Neural progenitor cell (in vitro differentiated cells): ENCODE data around the gene RAMAC. TPM values are rescaled to one million over a fixed set of nuclear protein-coding genes. Genes with fewer than 3 reads are reported as not detected.

Source experiments
- DNase-seq: peaks from one replicate; pipeline ENCODE4 v3.0.0-alpha.2; 2016; ENCODE audit warnings: low spot score
- H2AFZ ChIP-seq: fragments of 200-600 bp; sonication (generic); replicated peaks from 2 replicates; pipeline ENCODE4 v1.6.1; 2016; ENCODE audit warnings: antibody characterized with exemption
- H3F3A ChIP-seq: fragments of 200-600 bp; sonication (generic); 2 replicates; pipeline ENCODE4 v1.6.1; 2016; ENCODE audit warnings: antibody characterized with exemption, low read depth
- H3K27ac ChIP-seq: fragments of 200-600 bp; sonication (generic); 2 replicates; pipeline ENCODE4 v1.5.1; 2016; ENCODE audit warnings: mild to moderate bottlenecking
- H3K27me3 ChIP-seq: fragments of 200-600 bp; sonication (generic); 2 replicates; pipeline ENCODE4 v1.6.1; 2016; ENCODE audit warnings: mild to moderate bottlenecking, moderate library complexity
- H3K36me3 ChIP-seq: fragments of 200-600 bp; sonication (generic); 2 replicates; pipeline ENCODE4 v1.5.1; 2016
- H3K4me1 ChIP-seq: fragments of 200-600 bp; sonication (generic); 2 replicates; pipeline ENCODE4 v1.6.1; 2016; ENCODE audit warnings: mixed run types
- H3K4me2 ChIP-seq: fragments of 200-600 bp; sonication (generic); 2 replicates; pipeline ENCODE4 v1.6.1; 2016
- H3K4me3 ChIP-seq: fragments of 200-600 bp; sonication (generic); 2 replicates; pipeline ENCODE4 v1.5.1; 2016
- H3K79me2 ChIP-seq: fragments of 200-600 bp; sonication (generic); 2 replicates; pipeline ENCODE4 v1.6.1; 2016; ENCODE audit warnings: low read depth
- H3K9ac ChIP-seq: fragments of 200-600 bp; sonication (generic); 2 replicates; pipeline ENCODE4 v1.6.1; 2016
- H3K9me3 ChIP-seq: fragments of 200-600 bp; sonication (generic); 2 replicates; pipeline ENCODE4 v1.5.1; 2016; ENCODE audit warnings: low read depth
- H4K20me1 ChIP-seq: fragments of 200-600 bp; sonication (generic); 2 replicates; pipeline ENCODE4 v1.6.1; 2016; ENCODE audit warnings: low read depth
- H3K27ac Mint-ChIP-seq: 3 replicates; pipeline ENCODE4 v1.8.0; 2021; ENCODE audit warnings: mixed read lengths
- H3K27me3 Mint-ChIP-seq: 2 replicates; pipeline ENCODE4 v1.8.0; 2022; ENCODE audit warnings: low read depth, mild to moderate bottlenecking, inconsistent platforms, moderate library complexity, mixed read lengths; ENCODE audit not compliant: insufficient read depth
- H3K36me3 Mint-ChIP-seq: 3 replicates; pipeline ENCODE4 v1.8.0; 2021; ENCODE audit warnings: mixed read lengths
- H3K4me1 Mint-ChIP-seq: 3 replicates; pipeline ENCODE4 v1.8.0; 2021; ENCODE audit warnings: mixed read lengths
- H3K4me3 Mint-ChIP-seq: 3 replicates; pipeline ENCODE4 v1.8.0; 2021; ENCODE audit warnings: mild to moderate bottlenecking, moderate library complexity, mixed read lengths
- H3K9me3 Mint-ChIP-seq: 3 replicates; pipeline ENCODE4 v1.8.0; 2020; ENCODE audit warnings: mixed read lengths
- EZH2 ChIP-seq: fragments of 200-600 bp; sonication (generic); IDR thresholded peaks from 2 replicates; pipeline ENCODE4 v1.6.1; 2017; ENCODE audit warnings: antibody characterized with exemption, mild to moderate bottlenecking, moderate library complexity
- EZH2phosphoT487 ChIP-seq: fragments of 200-600 bp; sonication (generic); IDR thresholded peaks from 2 replicates; pipeline ENCODE4 v1.6.1; 2017; ENCODE audit warnings: antibody characterized with exemption
- total RNA-seq: library from RNA; depleted of rRNA; stranded (reverse); fragments of >200 nt; gene quantifications from 2 replicates; pipeline ENCODE4 v1.2.3, GENCODE V29; 2015; ENCODE audit warnings: low replicate concordance
- TF ChIP-seq, protein P1 (sequence below): fragments of 200-600 bp; sonication (generic); IDR thresholded peaks from 2 replicates; pipeline ENCODE4 v1.5.1; 2017; ENCODE audit warnings: antibody characterized with exemption, mild to moderate bottlenecking

Gene RAMAC
- total RNA-seq, 1 donor from 2014 or later = 50.6 TPM

DNA sequence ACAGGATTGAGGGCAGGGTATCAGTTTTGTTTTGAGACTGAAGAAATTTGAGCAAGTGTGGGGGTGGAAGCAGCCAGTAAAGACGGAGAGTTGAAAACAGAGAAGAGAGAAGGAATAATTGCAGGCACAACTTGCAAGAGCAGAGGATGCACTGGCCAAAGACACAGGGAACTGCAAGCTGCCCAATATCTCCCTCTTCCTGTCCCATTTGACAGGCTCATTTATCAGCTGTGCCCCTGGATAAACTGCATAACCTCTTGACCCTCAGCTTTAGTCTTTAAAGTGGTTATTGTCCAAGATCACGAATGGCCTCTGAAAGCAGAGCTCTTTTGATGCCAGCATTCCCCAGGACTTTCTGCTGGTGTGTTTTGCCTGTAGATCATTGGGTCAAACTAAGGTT lies 5.0 kb upstream of the RAMAC start:
- no peaks in the 10 kb centered on the region for H4K20me1 ChIP-seq
- no peaks in the 10 kb centered on the region for H3F3A ChIP-seq
- H3K27me3 ChIP-seq = peaks cover 4% of the 10 kb centered on the region
- H3K4me1 Mint-ChIP-seq = peaks cover 13% of the 10 kb centered on the region
- no peaks in the 10 kb centered on the region for H3K79me2 ChIP-seq
- DNase-seq = peak; percentile 9
- H3K27me3 Mint-ChIP-seq = peaks cover 2% of the 10 kb centered on the region
- H3K4me3 Mint-ChIP-seq = no peak overlapping the region
- TF ChIP-seq EZH2phosphoT487 (no peak), EZH2 (no peak)
- TF ChIP-seq, protein P1, sequence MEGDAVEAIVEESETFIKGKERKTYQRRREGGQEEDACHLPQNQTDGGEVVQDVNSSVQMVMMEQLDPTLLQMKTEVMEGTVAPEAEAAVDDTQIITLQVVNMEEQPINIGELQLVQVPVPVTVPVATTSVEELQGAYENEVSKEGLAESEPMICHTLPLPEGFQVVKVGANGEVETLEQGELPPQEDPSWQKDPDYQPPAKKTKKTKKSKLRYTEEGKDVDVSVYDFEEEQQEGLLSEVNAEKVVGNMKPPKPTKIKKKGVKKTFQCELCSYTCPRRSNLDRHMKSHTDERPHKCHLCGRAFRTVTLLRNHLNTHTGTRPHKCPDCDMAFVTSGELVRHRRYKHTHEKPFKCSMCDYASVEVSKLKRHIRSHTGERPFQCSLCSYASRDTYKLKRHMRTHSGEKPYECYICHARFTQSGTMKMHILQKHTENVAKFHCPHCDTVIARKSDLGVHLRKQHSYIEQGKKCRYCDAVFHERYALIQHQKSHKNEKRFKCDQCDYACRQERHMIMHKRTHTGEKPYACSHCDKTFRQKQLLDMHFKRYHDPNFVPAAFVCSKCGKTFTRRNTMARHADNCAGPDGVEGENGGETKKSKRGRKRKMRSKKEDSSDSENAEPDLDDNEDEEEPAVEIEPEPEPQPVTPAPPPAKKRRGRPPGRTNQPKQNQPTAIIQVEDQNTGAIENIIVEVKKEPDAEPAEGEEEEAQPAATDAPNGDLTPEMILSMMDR = no peak
- H3K36me3 Mint-ChIP-seq = no peaks in the 10 kb centered on the region
- H2AFZ ChIP-seq = no peak overlapping the region
- H3K27ac Mint-ChIP-seq = no peak overlapping the region
- no peak overlapping the region for H3K9ac ChIP-seq
- no peak overlapping the region for H3K4me2 ChIP-seq
- no peak overlapping the region for H3K27ac ChIP-seq
- no peaks in the 10 kb centered on the region for H3K9me3 Mint-ChIP-seq
- H3K9me3 ChIP-seq = no peaks in the 10 kb centered on the region
- H3K36me3 ChIP-seq = no peaks in the 10 kb centered on the region
- no peaks in the 10 kb centered on the region for H3K4me1 ChIP-seq
- H3K4me3 ChIP-seq = no peak overlapping the region

DNA sequence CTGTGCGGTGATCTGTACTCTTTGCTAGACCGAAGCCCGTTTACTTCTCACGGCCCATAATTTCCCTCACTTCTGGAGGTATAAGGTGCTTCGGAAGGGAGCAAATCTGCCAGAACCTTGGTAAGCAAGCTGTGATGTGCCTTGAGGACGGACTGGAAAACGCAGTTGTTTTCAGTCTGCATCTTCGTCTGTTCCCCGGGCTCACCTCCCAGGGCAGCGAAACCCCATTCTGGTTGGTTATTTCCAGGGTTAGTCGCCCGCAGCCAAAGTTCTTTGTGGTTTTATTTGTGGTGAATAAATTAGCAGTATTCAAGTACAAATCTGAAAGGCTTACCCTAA lies 401 bp downstream of the RAMAC start:
- Histone ChIP-seq H3K4me2 (peak overlapping the region; percentile 96), H3K9me3 (no peaks in the 10 kb centered on the region), H3K9ac (peak overlapping the region; percentile 80), H3K4me3 (peak overlapping the region; percentile 93), H2AFZ (peak overlapping the region; percentile 100), H3K4me1 (peaks cover 6% of the 10 kb centered on the region), H3F3A (no peaks in the 10 kb centered on the region), H3K79me2 (peaks cover 15% of the 10 kb centered on the region), H3K36me3 (peaks cover 3% of the 10 kb centered on the region), H3K27ac (no peak overlapping the region), H3K27me3 (peaks cover 4% of the 10 kb centered on the region), H4K20me1 (no peaks in the 10 kb centered on the region)
- H3K36me3 Mint-ChIP-seq = peaks cover 6% of the 10 kb centered on the region
- H3K4me3 Mint-ChIP-seq = peak overlapping the region; percentile 98
- no peak overlapping the region for H3K27ac Mint-ChIP-seq
- H3K27me3 Mint-ChIP-seq = peaks cover 3% of the 10 kb centered on the region
- DNase-seq = no peak
- H3K9me3 Mint-ChIP-seq = no peaks in the 10 kb centered on the region
- TF ChIP-seq, protein P1 = no peak
- TF ChIP-seq EZH2 (no peak), EZH2phosphoT487 (no peak)
- peaks cover 22% of the 10 kb centered on the region for H3K4me1 Mint-ChIP-seq

DNA sequence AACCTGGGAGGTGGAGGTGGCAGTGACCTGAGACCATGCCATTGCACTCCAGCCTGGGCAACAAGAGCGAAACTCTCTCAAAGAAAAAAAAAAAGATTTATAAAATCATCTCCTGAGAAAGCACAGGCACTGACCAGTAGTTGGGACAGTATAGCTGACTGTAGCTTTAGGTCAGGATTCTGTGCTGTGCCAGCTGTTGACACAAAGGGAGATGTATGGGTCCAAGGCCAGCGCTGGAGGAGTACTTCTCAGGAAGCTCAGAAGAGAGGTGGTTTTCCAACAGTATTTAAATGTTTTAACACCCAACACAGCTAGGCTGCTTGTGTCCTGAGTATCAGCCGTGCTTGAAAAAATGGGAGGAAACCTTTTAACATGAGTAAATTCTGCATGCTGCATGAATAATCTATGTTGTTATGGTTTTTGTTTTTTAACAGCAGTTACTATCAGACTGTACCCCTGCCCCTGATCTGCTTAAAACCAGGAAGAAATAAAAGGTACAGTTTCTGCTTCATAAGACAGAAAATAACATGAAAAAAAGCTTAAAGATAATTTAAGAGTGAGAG lies 6.5 kb downstream of the RAMAC start:
- H3K27me3 ChIP-seq = no peaks in the 10 kb centered on the region
- no peaks in the 10 kb centered on the region for H3K9me3 ChIP-seq
- TF ChIP-seq EZH2 = no peak
- TF ChIP-seq, protein P1 = no peak
- TF ChIP-seq EZH2phosphoT487 = no peak
- H3K4me1 Mint-ChIP-seq = peaks cover under 1% of the 10 kb centered on the region
- no peaks in the 10 kb centered on the region for H3K4me1 ChIP-seq
- no peak overlapping the region for H3K4me2 ChIP-seq
- no peak overlapping the region for H3K9ac ChIP-seq
- H3K4me3 ChIP-seq = no peak overlapping the region
- no peak overlapping the region for H2AFZ ChIP-seq
- H3K27ac ChIP-seq = no peak overlapping the region
- peaks cover 3% of the 10 kb centered on the region for H3K79me2 ChIP-seq
- H3F3A ChIP-seq = peaks cover 8% of the 10 kb centered on the region
- H3K36me3 ChIP-seq = peaks cover 3% of the 10 kb centered on the region
- H3K27ac Mint-ChIP-seq = no peak overlapping the region
- no peak overlapping the region for H3K4me3 Mint-ChIP-seq
- H3K36me3 Mint-ChIP-seq = peaks cover 2% of the 10 kb centered on the region
- DNase-seq = no peak
- peaks cover 3% of the 10 kb centered on the region for H3K27me3 Mint-ChIP-seq
- no peaks in the 10 kb centered on the region for H4K20me1 ChIP-seq
- no peaks in the 10 kb centered on the region for H3K9me3 Mint-ChIP-seq
